GM19372 (cell line): ENCODE results near the gene DLX1.
"Not testable (repeated sequence)": the region's sequence is repeated elsewhere in the genome, so short reads cannot be mapped to it uniquely, and the experiment has no call there.

Experiments
- ATAC-seq: cut with Tn5 transposase; IDR thresholded peaks from one replicate; pipeline ENCODE4 v1.9.1; 2021; ENCODE audit warnings: mild to moderate bottlenecking, low read depth, moderate library complexity; ENCODE audit not compliant: unreplicated experiment

DLX1 gene

DNA sequence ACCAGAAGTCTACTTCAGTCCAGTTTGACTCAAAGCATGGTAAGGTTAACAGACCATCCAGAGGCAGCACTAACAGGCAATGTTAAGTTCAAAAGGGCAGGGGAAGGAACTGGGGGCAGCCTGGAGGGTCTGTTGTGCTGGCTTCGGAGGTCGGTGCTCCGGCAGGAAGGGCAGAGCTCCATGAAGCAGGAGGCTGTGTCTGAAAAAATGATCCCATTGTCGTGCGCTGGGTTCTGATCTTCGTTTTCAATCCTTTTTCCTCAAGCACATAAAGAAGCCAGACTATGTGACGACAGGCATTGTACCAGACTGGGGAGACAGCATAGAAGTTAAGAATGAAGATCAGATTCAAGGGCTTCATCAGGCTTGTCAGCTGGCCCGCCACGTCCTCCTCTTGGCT, 21.9 kb upstream of the DLX1 start:
- no peak for ATAC-seq

DNA sequence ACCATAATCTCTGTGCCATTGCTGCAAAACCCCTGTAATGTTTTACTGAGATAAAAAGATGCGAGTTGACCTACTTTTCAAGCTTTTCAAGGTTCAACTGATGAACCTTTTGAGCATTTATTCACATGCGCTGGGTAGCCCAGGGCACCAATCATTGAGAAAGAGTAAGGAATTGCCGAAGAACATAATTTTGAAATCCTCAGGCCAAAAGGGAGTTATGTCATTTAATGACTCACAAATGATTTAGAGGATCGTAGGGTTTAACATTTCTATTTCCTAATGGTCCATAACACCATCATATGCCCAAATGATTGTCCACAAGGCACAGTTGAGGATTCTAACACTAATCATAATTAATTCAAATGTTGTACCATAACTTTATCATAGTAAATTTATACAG, 20.2 kb upstream of the DLX1 start:
- ATAC-seq, result no peak

DNA sequence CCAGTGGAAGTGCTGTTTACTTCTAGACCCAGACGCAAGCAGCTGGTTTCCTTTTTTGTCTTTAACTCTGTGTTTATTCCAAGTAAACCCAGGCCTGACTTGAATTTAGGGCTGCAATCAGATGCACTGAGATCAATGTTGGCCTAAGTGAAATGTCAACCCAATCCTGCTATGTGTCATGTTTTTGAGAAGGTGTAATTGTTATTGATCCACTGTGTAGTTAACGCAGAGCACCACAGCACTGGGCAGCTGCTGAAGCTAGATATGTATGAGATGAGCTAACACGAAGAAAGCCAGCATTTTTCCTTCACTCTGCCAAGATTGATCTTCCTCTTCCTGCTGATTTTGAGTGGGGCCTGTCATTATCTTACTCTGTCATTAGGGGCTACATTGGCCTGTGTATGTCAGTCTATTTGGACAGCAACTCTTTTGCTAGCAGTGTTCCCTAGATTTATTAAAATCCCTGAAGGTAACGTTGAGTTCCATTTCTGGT, 18.9 kb upstream of the DLX1 start:
- ATAC-seq, result no peak

DNA sequence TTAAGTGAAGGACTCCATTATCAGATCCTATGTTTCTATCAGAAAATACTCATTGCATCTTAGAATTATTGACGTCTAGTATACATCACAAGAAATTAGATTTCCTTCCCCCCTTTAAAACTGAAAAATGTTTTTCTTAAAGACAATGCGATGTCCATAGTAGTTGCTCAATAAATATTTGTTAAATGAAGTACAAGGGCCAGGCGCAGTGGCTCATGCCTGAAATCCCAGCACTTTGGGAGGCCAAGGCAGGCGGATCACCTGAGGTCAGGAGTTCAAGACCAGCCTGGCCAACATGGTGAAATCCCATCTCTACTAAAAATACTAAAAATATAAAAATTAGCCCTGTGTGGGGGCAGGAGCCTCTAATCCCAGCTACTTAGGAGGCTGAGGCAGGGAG, 17.4 kb upstream of the DLX1 start:
- not testable (repeated sequence) for ATAC-seq

DNA sequence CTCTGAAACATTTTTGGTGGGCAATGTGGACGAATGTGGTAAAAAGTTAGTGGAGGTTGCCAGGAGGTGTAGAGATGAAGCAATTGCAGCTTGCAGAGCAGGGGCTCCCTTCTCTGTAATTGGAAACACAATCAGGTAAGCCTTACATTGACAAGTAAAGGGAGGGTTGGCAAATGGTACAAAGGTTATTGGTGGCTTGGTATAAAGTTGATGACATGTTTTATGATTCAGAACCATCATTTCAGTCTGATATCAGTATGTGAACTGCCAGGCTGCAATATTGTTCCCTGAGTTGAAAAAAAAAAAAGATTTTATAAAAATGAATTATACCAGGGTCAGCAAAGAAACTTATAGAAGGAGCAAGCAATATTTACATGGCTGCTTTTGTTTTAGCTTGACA, 14.4 kb upstream of the DLX1 start:
- no peak for ATAC-seq

DNA sequence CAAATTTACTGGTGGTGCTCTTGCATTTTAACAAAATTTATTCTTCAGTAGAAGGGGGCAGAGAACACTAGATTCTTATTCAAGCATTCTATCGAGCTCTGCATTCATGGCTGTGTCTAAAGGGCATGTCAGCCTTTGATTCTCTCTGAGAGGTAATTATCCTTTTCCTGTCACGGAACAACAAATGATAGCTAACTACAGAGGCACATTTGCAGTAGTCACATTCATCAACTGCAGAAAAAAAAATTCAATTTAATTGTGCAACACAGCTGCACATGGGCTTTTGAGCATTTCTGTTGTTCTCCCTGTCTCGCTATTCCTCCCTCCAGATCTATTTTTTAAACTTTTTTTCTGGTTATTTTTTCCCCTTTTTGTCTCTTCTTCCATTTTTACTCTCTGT, 13.0 kb upstream of the DLX1 start:
- ATAC-seq, result no peak

DNA sequence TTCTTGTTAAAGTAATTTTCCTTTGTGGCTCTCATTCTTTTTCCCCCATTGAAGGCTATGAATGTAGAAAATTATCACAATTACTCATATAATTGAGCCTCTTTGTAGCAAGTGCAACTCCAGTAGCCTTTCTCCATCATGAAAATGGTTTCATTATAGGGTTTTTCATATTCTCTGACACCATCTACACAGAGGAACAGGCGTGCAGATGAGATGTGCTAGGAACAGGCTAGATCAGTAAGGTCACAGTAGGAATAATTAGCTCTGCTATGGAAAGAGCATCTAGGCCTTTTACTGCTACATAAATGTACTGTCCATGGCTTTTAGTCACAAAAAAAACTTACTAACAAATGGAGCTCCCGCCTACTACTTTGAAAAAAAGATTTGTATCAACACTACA, 12.6 kb upstream of the DLX1 start:
- no peak for ATAC-seq

DNA sequence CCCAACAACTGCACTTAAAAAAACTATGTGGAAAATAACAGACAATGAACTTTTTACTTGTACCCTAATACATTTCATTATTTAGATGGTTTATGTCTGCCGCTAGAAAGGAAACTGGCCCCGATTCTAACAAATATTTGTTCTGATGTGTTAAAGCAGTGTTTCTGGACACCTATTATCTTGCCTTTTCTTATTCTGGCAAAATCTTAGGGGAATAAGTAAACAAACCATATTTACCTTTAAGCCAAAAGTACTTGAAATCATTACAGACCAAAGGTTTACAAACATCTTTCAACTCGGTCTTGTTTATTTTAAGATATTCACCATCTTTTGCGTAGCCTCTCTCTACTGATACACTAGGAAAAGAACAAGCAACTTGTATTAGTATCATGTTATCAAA, 11.8 kb upstream of the DLX1 start:
- no peak for ATAC-seq

DNA sequence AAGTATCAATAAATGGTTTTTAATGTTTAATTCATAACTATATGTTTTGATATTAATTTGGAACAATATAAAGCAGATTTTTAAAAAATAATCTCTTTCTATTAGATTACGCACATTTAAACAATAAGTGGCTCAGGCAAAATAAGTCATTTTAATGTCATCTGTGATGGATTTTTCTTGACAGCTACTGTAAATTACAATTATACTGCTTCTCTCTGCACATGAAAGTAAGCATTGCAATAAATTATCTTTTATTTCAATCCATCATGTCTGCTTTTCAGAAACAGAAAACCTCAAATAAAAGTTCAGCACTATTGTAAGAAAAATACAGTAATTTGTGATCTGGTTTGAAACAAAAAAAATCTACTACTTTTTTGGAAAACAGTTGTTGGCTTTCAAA, 11.1 kb upstream of the DLX1 start:
- ATAC-seq, result no peak

DNA sequence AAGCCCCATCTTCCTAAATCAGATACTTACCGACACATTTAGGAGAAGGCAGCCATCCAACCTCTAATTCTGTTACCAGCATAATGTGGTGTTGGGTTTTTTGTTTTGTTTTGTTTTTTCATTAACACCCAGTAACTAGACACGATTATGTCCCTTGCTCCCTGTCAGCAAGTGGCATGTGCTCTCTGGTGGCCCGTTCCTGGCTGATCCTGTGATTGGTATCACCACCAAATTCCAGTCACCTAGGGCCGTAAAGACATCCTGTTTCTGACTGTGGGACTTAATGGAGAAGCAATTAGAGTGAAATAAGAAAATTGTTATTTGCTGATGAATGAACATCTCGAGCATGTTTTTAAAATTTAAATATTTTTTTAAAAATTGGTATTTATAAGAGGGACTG, 5.9 kb upstream of the DLX1 start:
- no peak for ATAC-seq

DNA sequence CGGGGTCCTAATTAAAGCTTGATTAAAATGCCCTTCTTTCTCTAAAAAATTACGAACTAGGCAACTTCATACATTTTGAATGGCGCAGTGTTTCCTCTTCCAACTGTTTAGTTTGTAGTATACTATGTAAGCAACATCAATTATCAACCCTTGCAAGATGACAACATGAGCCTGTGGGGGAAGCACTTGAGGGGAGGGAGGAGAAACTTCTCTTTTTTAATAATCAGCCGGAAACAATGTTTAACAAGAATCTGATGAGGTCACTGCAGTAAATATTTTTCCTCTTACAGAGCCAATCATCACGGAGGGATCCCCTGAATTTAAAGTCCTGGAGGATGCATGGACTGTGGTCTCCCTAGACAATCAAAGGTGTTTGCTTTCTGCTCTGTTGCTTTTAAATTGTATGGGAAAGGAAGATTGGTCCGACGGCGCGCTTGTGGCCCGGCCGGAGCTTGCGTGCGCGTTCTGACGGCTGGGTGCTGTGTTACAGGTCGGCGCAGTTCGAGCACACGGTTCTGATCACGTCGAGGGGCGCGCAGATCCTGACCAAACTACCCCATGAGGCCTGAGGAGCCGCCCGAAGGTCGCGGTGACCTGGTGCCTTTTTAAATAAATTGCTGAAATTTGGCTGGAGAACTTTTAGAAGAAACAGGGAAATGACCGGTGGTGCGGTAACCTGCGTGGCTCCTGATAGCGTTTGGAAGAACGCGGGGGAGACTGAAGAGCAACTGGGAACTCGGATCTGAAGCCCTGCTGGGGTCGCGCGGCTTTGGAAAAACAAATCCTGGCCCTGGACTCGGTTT, 5.3 kb upstream of the DLX1 start:
- ATAC-seq, result no peak

DNA sequence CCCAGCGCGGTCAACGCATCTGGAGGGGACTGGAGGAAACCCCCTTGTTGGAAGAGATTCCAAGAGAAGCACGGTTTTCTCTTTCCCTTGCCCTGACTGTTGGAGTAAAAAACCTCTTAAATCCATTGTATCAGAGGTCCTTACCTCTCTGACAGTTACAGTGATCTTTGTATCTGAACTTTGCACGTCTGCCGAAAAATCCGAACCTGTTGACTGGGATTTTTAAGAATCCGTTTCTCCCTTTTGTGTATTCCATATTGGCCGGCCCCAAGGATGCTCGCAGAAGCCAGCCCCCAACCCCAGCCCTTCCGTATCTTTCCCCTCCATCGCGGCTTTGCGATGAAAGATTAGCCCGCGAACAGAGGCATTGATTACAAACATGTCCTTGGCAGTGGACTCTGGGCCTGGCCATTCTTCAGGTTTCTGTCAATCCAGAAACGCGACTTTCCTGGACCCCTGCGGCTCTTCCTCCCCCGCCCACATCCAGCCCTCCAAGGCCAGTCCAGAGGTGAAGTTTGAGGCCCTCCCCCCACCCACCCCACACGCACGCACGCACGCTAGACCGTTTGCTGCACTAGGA, 4.6 kb upstream of the DLX1 start:
- ATAC-seq, result no peak

DNA sequence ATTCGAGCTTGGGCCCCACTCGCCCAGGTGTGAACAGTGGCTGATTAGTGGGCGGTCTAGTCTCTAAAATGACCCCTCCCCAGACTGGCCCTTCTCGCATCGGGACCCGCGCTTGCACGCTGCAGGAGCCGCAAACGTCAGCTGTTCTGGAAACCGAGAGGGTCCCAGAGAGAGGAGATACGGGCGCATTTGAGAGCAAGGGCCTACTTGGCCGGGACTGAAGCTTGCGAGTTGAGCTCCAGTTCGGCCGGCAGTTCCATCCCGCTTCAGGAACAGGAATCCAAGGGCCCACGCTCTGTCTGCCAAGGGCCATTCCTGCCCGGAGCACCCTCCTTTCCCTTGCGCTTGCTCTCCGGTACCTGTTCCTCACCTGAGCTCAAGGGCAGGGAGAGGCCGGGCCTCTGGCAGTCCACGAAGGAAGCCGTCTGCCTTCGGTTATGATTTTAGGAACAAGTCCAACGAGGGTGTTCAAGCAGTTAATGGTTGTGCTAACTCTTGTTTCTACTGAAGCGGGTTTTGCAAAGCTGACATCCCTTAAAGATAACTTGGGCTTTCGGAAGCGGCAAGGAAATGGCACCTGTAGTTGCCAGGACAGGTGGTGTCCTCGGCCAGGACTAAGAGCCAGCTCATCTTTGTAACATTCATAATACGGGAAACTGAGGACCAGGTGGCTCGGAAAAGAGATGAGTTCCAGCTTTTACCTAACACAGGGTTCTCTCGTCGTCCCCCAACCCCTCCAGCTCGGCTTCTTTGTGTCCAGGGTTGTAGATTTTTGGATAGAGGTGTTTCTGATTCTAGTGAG, 3.9 kb upstream of the DLX1 start:
- no peak for ATAC-seq

DNA sequence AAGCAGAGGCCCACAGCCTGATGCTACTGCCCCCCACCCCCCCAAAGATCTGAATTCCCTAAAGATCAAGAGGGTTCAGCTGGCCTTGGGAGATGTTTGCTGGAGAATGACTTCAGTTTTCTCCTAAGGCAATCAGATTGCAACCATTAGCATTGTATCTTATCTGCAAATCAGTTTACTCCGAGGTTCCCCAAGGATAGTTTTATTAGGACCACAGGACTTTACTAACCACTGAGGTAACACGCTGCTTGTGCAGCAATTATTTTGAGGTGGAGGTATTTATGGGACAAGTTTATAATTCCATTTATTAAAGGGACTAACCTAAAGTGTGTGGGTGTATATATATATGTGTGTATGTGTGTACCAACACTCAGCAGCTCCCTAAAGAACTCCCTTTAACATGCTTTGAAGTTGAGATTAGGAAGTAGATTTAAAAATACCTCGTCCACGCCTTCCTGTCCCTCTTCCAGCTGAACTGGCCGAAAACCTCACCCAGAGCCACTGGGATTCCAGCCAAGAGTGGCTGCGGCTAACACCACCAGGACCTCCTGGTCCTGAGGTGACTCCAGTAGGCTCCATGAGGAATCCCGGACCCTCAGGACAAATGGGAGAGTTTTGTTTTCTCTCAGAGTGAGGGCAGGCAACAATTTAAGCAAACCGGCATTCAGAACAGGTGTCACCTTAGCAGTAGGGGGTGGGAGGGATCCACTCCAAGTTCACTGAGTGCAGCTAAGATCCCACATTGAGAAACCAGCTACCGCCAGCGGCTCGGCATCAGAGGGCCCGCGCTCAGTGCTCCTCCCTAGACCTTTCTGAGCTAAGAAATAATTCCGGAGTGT, 3.0 kb upstream of the DLX1 start:
- ATAC-seq, result no peak

DNA sequence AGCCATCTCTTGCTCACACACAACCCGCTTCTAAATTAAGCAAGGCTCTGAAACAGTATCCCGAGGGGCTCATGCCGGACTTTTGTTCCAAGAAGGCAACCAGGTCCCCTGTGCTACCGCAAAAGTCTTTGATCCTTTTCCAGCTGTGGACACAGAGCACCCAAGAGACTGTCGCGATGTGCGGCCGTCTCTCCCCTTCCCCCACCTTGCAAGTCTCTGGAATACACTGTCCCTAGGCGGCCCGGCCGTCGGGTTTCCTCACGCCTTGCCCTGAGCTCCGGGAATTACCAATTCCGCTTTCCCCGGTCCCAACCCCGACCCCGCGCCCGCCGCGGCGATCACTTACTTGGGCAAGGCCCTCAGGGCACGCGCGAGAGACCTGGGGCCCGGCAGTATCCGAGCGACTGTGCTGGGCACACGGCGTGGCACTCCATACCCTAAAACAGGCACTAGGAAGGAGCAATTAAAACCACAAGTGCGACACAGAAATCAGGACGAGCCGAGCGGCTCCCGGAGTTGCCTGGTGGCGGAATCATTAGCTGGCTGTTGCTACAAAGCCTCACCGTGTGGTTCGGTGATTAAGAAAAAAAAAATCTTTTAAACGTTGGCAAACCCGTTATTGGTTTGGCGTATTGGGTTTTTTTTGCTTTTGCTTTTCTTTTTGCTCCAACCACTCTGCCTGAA, 2.2 kb upstream of the DLX1 start:
- no peak for ATAC-seq

DNA sequence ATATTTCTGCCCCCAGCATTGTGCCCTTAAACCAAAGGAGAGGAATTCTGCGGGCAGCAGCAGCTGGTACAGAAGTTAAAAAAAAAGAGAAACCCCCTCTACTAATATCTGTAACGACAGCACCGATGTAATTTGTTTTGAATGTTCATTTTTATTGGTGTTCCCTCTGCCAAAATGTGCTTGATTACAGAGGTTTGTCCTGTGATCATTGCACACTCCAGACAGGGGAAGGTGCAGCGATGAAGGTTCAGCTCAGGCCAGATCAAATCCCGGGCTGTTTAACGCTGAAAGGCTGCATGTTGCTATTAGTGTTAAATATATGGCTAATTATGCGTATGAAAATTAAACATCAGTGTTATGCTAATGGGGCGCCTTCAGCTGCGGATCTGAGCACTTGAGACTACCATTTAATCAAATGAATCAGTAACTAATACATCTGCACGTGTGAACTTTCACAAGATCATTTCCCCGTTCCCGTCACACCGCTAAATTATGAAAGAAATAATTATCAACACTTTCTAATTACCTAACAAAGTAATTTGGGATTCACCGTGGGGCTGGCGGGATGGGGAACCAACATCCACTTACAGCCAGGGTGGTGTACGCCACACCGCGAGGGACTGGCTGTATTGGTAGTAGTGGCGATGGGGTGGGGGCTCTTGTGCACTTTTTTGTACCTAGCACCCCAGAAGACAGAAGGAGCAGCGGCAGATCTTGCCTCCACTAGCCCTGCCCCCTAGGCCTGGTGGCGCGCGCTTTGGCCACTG, 1.5 kb upstream of the DLX1 start:
- no peak for ATAC-seq

DNA sequence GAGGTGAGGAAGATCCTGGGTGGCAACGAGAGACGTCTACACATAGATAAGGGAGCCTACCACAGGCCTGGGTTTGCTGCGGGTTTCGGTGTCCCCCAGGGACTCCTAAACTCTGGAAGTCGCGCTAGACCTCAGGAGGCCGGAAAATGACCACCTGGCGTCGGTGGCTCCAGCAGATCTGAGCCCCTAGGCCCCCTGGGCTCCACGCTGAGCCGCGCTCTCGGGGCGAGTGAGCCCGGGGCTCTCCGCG, 987 bp upstream of the DLX1 start:
- ATAC-seq, result no peak

DNA sequence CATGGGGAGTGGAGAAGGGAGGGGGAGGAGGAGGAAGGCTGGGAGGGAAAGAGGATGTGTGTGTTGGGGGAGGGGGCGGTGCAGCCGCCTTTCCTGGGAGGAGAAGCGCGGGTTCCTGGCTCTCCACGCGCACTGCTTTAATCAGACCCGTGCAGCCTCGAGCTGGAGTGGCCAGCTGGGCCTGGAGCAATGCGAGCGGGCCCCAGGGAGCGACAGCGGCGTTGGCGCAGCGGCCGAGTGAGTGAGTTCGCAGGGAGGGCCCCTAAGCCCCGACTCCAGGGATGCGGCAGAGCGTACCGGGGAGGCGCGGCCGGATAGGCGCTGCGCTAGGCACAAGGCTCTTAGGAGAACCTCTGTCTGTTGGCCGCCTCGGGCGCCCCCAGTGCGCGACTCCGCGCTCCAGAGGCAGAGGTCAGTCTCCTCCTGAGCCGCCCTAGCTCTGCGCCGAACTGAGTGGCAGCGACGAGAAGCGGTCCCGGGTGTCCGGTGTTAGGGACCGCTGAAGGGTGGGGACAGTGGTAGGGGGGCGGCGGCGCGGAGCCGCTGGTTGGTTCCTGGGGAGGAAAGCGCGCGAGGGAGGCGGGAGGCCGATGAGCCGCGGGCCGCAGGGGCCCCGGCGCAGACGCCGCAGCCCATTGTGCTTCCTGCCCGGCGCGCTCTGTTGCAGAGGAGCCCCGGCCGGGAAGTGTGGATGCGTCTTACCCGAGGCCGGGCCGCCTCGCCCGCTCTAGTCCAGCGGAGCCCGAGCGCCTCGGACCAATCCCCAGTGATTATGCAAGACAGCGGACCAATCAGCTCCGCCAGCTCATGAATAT, 455 bp upstream of the DLX1 start:
- peak; percentile 86 for ATAC-seq
